Measurements from ENCODE around the gene SCFD2. TPM values are rescaled to one million over a fixed set of nuclear protein-coding genes. Genes with fewer than 3 reads are reported as not detected.

SCFD2 gene
- total RNA-seq, 1 experiment from 2014 or later: 25.3 TPM

DNA sequence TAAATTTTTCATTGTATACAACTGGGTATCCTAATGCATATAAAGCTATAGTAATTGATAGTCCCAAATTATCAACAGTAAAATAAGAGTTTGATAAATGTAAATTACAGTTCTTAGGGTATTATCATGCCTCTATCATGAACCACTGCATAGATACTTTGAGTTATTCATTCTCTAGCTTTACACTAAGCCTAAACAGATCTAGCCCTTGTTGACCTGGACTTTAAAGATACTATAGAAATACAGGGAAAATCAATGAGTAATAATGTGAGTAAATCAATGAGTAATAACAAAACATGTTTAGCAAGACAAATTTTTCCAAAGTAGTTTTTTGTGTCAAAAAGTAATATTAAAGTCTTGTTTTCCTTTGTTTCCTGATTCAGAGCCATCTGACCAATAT, 228.4 kb downstream of the SCFD2 start:
- Histone ChIP-seq H3K4me3 (no peak overlapping the region), H3K4me1 (no peaks in the 10 kb centered on the region), H3K9me3 (replicated peaks) (no peaks in the 10 kb centered on the region), H3K27me3 (no peaks in the 10 kb centered on the region), H3K27ac (no peak overlapping the region), H3K36me3 (no peaks in the 10 kb centered on the region)
- DNase-seq: no peak

DNA sequence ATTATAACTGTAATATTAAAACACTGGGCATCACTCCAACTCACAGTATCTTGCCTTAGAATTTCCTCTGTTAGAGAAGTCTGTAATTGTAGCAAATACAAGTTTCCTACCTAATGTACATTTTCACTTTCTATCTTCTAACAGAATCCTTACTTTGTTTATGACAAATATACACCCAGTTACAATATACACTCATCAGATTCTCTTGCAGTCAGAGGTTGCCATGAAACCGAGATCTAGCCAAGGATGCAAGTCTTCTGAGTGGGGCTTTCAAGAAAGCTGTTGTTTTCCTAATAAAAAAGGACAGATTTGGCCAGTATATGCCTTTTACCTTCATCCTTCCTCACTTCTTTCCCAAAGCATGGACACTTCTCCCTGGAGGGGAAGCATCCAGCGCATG, 228.9 kb downstream of the SCFD2 start:
- no peak overlapping the region for H3K27ac ChIP-seq
- H3K4me3 ChIP-seq: no peak overlapping the region
- no peaks in the 10 kb centered on the region for H3K4me1 ChIP-seq
- no peaks in the 10 kb centered on the region for H3K27me3 ChIP-seq
- no peaks in the 10 kb centered on the region for H3K36me3 ChIP-seq
- no peaks in the 10 kb centered on the region for H3K9me3 ChIP-seq (replicated peaks)
- no peak for DNase-seq

DNA sequence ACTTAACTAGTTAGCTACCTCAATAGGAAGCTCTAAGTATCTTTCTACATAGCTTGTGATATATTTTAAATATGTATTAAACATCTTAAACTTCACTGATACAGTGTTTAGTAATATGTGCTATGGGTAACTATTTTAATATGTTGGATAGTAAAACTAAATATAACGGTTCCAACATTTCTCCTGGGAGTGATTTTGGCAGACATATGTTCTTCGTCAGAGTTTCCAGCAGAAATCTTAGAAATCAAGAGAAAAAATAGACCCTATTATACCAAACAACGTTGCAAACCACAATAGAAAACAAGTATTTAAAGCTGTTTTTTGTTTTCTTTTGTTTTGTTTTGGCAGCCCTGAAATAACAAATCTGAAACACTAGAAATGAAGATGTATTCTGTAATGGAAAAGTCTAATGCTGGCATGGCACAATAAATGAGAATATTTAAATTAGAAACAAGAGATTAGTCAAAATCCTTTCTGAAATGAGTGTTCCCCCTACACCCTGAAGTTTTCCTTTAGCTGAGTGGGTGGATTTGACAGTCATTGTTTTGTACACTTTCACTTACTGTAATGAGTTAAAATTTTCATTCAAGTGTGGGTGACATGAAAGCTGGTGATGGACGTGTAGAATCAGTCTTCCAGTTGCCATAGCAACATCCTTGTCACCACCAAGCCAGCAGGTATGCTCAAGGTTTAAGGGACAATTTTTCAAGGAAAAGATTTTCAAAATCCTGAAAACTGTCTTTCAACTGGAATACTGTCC, 233.5 kb downstream of the SCFD2 start:
- no peaks in the 10 kb centered on the region for H3K9me3 ChIP-seq (replicated peaks)
- no peaks in the 10 kb centered on the region for H3K36me3 ChIP-seq
- H3K27ac ChIP-seq: no peak overlapping the region
- H3K4me3 ChIP-seq: no peak overlapping the region
- H3K4me1 ChIP-seq: no peaks in the 10 kb centered on the region
- no peak for DNase-seq
- no peaks in the 10 kb centered on the region for H3K27me3 ChIP-seq

DNA sequence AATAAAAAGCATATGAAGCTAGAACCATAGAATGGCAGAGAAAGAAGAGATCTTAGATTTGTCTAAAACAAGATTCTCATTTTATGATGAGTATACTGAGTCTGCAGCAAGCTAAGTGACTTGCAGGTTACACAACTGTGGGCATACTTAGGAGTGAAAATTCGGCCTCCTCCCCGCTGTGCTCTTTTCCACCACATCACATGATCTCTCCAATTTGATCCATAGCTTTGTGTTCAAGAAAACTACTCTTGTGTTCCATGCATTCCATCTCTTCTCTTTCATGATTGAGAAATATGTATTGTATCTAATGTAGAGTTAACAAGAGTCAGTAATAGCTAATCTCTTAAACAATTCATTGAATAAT, 234.3 kb downstream of the SCFD2 start:
- Histone ChIP-seq H3K4me3 (no peak overlapping the region), H3K36me3 (no peaks in the 10 kb centered on the region), H3K9me3 (replicated peaks) (no peaks in the 10 kb centered on the region), H3K4me1 (no peaks in the 10 kb centered on the region), H3K27ac (no peak overlapping the region), H3K27me3 (no peaks in the 10 kb centered on the region)
- no peak for DNase-seq

DNA sequence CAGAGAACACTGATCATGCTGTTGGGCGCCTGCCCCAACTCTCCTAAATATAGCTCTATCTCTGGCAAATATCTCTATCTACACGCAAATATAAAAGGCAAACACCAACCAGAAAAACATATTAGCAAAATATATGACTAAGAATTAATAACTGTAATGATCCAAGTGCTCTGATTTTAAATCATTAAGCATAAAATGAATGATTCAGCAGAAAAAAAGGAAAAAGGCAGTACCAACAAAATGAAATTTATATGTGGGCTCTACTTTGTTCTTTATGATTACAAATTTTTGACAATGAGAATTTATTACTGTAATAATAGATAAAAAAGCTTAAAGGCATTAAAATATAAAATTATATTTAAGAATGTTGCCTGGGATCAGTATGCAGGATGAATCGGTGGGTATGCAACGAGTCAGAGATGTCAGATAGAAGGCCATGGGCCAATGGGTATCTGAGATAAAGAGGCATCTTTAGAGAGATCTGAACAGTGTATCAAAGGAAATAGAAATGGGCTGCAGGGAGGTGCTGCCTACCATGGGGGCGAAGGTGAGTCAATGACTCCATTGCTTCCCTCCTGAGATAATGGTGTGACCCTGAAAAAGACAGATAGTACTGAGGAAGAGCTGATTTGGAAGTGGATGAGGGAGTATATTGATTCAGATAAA, 234.8 kb downstream of the SCFD2 start:
- H3K4me1 ChIP-seq: no peaks in the 10 kb centered on the region
- no peaks in the 10 kb centered on the region for H3K9me3 ChIP-seq (replicated peaks)
- no peak overlapping the region for H3K4me3 ChIP-seq
- no peaks in the 10 kb centered on the region for H3K36me3 ChIP-seq
- H3K27me3 ChIP-seq: no peaks in the 10 kb centered on the region
- no peak for DNase-seq
- H3K27ac ChIP-seq: no peak overlapping the region

DNA sequence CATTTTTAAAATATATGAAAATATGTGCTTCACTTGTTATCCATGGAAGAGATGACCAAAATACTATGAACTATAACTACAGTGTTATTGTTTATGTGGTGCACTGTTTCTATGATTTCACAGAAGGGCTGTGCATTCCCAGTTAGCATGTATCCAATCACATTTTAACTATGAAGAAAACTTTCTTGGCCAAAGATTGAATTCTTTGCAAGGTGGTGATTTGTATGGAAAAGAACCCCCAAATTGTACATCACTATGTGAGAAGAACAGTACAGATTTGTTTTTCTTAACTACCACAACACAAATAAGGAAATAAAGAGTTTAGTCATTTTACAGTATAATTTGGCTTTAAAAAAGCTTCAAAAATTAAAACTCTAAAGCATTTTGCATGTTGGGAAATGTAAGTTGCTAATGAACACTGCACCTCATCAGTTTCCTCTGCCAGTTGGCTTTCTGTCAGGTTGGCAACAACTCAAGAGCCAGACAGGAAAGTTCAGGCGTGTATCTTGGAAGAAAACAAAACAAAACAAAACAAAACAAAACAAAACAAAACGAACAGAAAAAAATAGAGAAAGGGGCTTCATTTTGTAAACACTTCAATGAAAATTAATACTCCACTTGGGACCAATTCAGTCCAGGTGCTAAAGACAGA, 237.0 kb downstream of the SCFD2 start:
- Histone ChIP-seq H3K27me3 (no peaks in the 10 kb centered on the region), H3K4me1 (no peaks in the 10 kb centered on the region), H3K36me3 (no peaks in the 10 kb centered on the region), H3K4me3 (no peak overlapping the region), H3K9me3 (replicated peaks) (no peaks in the 10 kb centered on the region), H3K27ac (no peak overlapping the region)
- no peak for DNase-seq

DNA sequence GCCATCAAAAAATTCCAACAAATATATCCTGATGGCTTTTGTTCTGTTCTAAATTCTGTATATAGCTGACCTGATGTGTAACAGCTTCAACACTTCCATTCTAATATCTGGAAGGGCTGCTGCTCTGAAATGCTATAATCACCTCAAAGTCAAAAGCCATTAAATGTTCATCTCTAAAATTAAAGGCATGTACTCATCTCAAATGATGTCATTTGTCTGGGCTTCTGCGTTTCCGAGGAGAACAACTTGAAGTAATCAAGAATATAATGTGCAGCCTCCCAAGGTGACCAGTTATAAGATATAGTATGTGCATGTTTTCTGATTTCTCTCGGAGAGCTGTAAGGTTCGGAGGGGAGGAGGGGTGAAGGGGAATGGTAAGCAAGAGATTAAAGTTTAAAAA, 237.6 kb downstream of the SCFD2 start:
- no peak overlapping the region for H3K4me3 ChIP-seq
- H3K27ac ChIP-seq: no peak overlapping the region
- no peaks in the 10 kb centered on the region for H3K27me3 ChIP-seq
- H3K4me1 ChIP-seq: no peaks in the 10 kb centered on the region
- no peak for DNase-seq
- H3K9me3 ChIP-seq (replicated peaks): no peaks in the 10 kb centered on the region
- H3K36me3 ChIP-seq: no peaks in the 10 kb centered on the region

DNA sequence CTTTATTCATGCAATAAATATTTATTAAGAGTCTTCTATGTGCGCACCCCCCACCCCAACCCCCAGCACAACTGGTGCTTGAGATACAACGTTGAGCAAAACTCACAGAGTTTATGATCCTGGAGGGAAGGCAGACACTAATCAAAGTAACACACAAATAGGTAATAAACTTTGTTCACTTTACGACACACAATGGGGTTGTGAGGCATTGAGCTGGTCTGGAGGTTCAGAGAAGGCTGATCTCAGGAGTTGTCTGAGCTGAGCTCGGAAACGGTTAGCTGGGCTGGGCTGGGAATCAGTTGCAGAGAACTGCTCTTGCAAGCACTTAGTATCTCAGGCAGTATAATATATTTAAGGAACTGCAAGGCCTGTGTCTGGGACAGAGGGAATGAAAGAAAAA, 238.5 kb downstream of the SCFD2 start:
- Histone ChIP-seq H3K4me3 (no peak overlapping the region), H3K36me3 (no peaks in the 10 kb centered on the region), H3K4me1 (no peaks in the 10 kb centered on the region), H3K9me3 (replicated peaks) (no peaks in the 10 kb centered on the region), H3K27me3 (no peaks in the 10 kb centered on the region), H3K27ac (no peak overlapping the region)
- no peak for DNase-seq

DNA sequence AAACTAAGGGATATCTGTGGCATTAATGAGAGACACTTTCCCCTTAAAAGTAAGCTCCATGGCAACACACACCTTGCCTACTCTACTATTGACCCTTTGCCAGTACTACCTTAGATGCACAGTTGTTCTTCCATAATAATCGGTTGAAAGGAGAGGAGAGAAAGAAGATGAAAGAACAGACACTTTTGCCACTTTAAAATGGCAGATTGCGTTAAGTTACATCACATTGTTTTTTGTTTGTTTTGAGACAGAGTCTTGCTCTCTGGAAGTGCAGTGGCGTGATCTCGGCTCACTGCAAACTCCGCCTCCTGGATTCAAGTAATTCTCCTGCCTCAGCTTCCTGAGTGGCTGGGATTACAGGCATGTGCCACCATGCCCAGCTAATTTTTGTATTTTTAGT, 239.8 kb downstream of the SCFD2 start:
- no peaks in the 10 kb centered on the region for H3K4me1 ChIP-seq
- no peak for DNase-seq
- no peak overlapping the region for H3K27ac ChIP-seq
- H3K27me3 ChIP-seq: no peaks in the 10 kb centered on the region
- H3K9me3 ChIP-seq (replicated peaks): no peaks in the 10 kb centered on the region
- H3K4me3 ChIP-seq: no peak overlapping the region
- no peaks in the 10 kb centered on the region for H3K36me3 ChIP-seq

DNA sequence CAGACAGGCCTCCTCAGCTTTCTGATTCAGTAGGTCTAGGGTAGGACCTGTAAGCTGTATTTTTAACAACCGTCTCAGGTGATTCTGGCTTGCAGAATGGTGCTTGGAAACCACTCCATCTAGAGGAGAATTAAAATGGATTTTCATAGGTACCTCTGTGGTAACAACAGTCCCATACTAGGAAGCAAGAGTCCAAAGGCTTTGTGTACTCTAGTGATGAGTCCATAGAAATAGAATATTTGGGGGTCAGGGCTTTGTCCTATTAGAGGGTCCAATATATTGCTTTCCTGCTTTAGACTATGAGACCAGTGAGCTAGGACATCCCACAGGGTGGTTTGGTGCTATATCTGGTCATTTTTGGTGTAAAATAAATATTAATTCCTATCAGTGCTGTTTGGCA, 242.0 kb downstream of the SCFD2 start:
- Histone ChIP-seq H3K9me3 (replicated peaks) (no peaks in the 10 kb centered on the region), H3K4me1 (peaks cover 10% of the 10 kb centered on the region; the same call in 1 of the 2 replicates), H3K27ac (no peak overlapping the region), H3K36me3 (no peaks in the 10 kb centered on the region), H3K27me3 (no peaks in the 10 kb centered on the region), H3K4me3 (no peak overlapping the region)
- no peak for DNase-seq

DNA sequence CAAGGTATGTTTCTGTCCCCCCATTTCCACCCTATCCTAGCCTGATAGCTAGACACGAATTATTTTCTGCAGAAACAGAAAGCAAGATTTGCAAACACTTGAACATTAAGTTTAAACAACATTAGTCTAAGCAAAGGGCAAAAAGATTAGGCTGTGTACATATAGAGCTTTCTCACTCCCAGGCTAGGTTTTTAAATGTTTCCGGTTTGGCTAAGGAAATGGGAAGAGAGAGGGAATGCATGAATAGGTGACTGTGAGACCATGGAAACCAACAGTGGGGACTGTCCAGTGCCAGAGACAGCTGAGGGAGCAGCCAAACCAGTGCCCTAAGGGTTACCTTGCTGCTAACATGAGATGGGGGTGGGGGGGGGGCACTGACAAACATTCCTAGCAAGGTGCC, 242.7 kb downstream of the SCFD2 start:
- Histone ChIP-seq H3K36me3 (no peaks in the 10 kb centered on the region), H3K4me3 (no peak overlapping the region), H3K27ac (no peak overlapping the region), H3K27me3 (no peaks in the 10 kb centered on the region), H3K4me1 (peaks cover 10% of the 10 kb centered on the region; the same call in 1 of the 2 replicates), H3K9me3 (replicated peaks) (no peaks in the 10 kb centered on the region)
- no peak for DNase-seq

DNA sequence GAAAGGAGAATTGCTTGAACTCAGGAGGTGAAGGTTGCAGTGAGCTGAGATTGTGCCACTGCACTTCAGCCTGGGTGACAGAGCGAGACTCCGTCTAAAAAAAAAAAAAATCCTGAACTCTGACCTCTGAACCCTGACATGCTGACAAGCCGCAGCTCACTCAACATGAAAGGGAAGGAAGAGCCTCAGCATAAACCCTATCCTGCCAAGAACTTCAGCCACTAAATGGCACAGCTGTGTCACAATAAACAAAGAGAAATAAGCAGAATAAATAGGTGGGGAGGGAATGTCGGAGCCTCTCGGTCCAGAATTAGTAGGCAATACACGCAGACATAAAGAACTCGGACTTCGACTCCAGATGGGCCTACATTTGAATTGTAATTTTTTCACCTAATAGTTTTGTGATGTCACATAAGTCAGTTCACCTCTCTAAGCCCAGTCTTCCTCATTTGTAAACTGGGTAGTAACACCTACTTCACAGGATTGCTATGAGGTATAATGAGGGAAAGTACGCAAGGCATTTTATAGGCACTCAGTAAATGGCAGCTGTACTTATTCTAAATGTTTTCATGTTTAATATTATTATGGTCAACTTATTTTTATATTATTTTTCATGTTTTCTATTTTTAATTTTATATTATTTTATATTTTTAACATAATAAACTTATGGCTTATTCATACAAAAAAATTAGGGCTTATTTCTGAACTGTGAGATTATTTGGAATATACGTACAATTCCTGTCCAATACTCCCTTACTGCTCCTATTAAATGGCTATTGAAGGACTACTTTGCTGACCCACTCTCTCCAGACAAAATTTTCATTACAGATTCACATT, 243.4 kb downstream of the SCFD2 start:
- DNase-seq: no peak
- Histone ChIP-seq H3K27ac (no peak overlapping the region), H3K36me3 (no peaks in the 10 kb centered on the region)

DNA sequence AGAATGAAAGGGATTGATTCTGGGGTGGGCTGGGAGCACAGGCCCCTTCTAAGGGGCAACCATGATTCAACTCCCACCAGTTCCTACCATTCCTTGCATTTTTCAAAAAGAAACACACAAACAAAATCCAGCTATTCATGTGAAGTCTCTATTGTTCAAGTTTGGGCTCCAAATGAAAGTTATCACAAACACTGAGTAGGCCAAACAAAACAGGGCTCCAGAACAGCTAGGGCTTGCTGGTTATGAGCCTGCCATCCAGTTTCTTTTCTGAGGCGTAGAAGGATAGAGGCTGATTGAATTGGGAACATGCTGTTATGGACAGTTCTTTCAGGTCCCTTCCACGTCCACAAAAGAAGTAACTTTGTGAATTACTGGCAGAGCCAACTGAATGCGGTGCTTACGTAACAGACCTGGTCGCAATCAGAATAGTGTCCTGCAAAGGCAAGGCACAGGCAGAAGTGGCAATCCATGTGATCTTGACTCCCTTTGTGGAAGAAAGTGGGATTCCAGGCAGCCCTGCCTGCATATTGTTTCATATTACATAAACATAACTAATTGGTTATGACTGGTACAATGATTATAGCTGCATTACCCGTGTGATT, 244.5 kb downstream of the SCFD2 start:
- Histone ChIP-seq H3K4me3 (no peak overlapping the region), H3K27me3 (no peaks in the 10 kb centered on the region), H3K36me3 (no peaks in the 10 kb centered on the region), H3K4me1 (peaks cover 10% of the 10 kb centered on the region; the same call in 1 of the 2 replicates), H3K9me3 (replicated peaks) (no peaks in the 10 kb centered on the region), H3K27ac (no peak overlapping the region)
- no peak for DNase-seq

More for the DNA sequence above, 243.4 kb downstream of the SCFD2 start:
- Histone ChIP-seq H3K4me1 (peaks cover 10% of the 10 kb centered on the region; the same call in 1 of the 2 replicates), H3K9me3 (replicated peaks) (no peaks in the 10 kb centered on the region), H3K27me3 (no peaks in the 10 kb centered on the region), H3K4me3 (no peak overlapping the region)

DNA sequence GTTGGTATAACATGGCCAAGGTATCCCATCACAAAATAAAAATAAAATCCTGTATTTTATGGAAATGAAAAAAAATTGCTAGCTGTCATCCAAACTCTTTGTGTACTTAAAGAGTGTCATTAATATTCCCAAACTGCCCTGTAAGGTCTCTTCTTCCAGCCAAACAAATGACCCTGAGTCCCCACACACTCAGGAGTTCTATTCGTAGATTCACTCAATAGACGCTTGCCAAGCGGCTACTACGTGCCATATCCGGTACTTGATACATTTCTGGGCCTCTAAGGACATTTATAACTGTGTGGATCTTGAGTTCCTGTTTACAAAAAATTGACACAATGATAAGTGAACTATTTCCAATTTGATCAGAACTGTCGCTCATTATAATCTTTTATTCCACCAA, 245.1 kb downstream of the SCFD2 start:
- no peaks in the 10 kb centered on the region for H3K9me3 ChIP-seq (replicated peaks)
- H3K4me3 ChIP-seq: no peak overlapping the region
- no peaks in the 10 kb centered on the region for H3K27me3 ChIP-seq
- DNase-seq: no peak
- no peaks in the 10 kb centered on the region for H3K36me3 ChIP-seq
- peaks cover 10% of the 10 kb centered on the region; the same call in 1 of the 2 replicates for H3K4me1 ChIP-seq
- H3K27ac ChIP-seq: no peak overlapping the region

Measured in SJCRH30 (cell line).